HG02852 (cell line): Measurements from ENCODE around the gene HDHD5.
"Not testable (repeated sequence)": the region's sequence is repeated elsewhere in the genome, so short reads cannot be mapped to it uniquely, and the experiment has no call there.

Experiments used
- ATAC-seq: cut with Tn5 transposase; IDR thresholded peaks from one replicate; pipeline ENCODE4 v1.9.1; 2021; ENCODE audit warnings: mild to moderate bottlenecking, moderate library complexity; ENCODE audit not compliant: unreplicated experiment

The HDHD5 gene

GRCh38 chr22:17157714-17158113 is 1.4 kb downstream of the HDHD5 start:
- no peak for ATAC-seq

GRCh38 chr22:17155941-17156340 is 3.1 kb downstream of the HDHD5 start:
- no peak for ATAC-seq

DNA sequence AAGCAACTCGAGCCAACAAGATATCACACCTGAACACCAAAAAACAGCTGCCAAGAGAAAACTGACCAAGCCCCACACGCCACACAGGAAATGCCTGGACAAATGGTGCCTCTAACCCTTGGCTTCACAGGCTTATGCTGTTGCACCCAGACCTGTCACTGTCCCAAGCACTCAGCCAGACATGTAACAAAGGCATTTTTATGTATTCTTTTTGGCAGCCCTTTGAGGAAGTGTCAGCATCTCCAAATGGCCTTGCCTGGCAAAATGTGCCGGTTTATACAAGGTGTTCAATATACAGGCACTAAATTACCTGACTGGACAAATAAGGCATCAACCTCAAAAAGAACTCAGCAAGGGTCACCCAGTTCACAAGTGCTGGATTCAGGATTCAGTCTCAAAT is 6.1 kb downstream of the HDHD5 start:
- ATAC-seq: no peak

DNA sequence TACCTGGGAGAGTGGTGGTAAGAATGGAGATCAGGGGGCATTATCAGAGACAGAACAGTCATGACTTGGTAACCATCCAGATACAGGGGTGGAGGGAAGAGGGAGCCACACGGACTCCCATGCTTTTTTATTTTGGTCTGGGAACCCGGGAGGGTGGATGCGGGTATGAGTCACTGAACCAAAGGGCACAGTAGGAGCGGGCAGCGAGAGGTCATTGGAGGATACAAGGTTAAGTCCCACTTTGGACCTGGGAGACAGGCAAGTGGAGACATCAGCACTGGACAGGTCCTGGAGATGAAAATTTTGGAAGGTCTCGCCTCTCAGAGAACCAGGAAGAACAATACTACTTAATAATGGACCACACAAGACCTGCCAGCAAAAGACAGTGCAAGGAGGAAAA is 6.7 kb downstream of the HDHD5 start:
- ATAC-seq: no peak

- ATAC-seq: no peak
These were observed 9.8 kb downstream of the HDHD5 start for GRCh38 chr22:17149076-17149815.

DNA sequence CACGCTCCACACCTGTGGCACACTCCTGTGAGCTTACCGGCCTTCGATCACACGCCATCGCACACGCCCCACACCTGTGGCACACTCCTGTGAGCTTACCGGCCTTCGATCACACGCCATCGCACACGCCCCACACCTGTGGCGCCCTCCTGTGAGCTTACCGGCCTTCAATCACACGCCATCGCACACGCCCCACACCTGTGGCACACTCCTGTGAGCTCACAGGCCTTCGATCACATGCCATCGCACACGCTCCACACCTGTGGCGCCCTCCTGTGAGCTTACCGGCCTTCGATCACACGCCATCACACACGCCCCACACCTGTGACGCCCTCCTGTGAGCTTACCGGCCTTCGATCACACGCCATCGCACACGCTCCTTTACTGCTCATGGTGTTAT is 11.6 kb downstream of the HDHD5 start:
- ATAC-seq: not testable (repeated sequence)

DNA sequence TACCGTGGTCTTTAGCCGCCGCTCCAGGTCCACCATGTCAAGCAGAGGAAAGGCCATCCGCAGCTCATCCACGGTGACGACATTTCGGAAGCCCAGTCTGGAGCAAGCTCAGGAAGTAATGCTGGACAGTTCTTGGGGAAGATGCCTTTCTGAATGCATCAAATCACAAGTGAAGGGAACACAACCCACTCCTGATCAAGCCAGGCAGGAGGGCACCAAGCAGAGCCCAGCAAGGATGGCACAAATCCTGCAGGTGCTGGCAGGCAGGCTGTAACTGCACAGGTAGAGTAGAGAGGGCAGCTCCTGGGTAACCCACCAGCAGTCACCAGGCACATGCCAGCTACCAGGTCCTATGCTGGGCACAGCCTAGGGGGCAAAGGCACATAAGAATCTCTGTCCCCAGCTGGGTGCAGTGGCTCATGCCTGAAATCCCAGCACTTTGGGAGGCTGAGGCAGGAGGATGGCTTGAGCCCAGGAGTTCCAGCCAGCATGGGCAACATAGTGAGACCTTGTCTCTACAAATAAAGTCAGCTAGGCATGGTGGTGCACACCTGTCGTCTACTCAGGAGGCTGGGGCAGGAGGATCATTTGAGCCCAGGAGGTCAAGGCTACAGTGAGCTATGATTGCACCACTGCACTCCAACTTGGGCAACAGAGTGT is 13.9 kb downstream of the HDHD5 start:
- no peak for ATAC-seq

DNA sequence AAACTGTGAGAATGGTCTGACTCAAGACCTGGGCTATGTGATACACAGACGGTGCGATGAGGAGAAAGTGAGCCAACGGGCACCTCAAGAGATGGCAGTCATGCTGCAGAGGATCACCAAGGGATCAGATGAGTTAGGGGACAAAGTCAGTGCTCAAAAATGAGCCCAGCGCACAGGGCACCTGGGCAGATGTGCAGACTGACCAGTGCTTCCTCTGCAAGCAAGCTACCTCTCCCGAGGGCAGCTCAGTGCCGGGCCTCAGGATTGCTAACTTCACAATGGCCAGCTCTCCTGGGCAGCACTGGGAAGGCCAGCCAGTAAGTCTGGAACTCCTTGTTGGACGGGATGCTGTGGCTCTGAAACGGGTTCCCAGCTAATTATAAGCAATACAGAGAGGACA is 15.3 kb downstream of the HDHD5 start:
- ATAC-seq: no peak

- ATAC-seq: no peak
These were observed 16.0 kb downstream of the HDHD5 start for GRCh38 chr22:17143101-17143500.

DNA sequence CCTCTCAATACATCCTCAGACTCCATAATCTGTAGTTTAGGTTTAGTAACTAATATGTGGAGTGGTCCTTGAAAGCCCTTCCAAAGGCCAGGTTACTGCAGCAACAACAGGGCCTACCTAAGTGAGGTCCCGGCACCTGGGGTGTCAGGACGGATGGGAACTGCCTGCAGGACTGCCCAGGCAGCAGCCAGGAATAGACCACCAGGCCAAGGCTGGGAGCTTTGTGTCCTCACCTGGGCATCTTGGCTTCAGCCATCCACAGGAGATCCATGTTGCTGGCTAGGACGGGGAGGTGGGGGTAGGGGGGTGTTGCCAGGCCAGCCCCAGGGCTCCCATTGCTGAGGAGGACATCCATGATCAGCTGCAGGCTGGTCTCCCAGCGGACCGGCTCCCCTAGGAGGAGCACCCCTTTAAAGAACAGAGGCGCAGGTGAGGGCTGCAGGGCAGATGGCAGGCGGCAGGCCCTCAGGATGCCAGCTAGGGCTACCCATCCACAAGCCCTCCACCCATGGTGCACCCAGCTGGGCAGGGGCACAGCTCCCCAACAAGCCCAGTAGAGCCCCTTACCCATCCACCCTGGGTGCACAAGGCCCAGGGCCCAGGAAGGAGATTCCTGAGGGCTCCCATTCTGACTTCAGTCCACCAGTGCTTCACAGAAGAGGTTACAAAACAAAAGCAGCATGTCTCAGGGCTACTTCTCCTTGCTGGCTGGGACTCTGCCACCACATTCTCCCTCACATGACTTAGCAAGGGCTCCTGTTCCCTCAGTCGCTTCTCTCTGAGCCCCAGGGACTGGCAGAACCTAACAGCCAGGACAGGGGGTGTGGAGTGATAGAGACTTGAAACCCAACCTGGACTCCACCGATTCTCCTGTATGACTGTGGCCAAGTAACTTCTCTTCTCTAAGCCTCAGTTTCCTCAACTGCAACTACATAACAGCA is 18.0 kb downstream of the HDHD5 start:
- ATAC-seq: no peak

GRCh38 chr22:17140022-17140421 is 19.1 kb downstream of the HDHD5 start:
- no peak for ATAC-seq

DNA sequence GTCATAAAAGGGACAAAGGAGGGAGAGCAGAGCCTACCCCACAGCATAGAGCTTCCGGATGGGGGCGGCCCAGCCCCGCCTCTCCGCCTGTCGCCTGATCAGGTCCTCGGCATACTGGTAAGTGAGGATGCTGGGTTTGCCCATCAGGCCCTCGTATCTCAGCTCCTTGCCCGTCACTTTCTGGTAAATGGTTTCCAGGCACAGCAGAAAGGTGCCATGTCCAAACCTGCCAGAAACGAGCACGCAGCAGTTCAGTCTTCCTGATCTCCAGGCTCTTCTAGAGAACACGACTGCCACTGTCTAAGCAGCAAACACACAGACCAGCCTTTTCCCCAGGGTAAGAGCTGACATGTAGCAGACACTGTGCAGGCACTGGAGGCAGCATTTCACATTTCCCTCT is 20.6 kb downstream of the HDHD5 start:
- ATAC-seq: no peak

- no peak for ATAC-seq
These were observed 21.1 kb downstream of the HDHD5 start for GRCh38 chr22:17137861-17138425.

- ATAC-seq: no peak
These were observed 21.9 kb downstream of the HDHD5 start for GRCh38 chr22:17137170-17137569.

GRCh38 chr22:17135153-17135760 is 23.8 kb downstream of the HDHD5 start:
- no peak for ATAC-seq

DNA sequence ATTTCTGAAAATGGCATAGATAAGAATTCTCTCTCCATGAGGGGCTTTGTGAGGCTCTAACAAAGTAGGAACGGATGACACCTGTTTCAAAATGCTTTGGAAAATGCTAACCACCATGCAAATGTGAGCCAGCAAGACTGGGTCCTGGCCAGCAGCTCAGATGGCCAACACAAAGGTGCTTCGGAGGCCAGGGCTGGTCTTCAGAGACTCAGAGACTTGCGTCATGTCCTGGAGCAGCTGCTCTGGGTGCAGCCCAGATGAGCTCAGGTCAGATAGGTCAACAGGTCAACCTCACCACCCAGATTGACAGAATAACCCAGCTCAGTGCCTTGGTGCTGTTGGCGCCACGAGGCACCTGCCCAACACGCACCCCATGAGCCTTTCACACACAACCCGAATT is 25.9 kb downstream of the HDHD5 start:
- no peak for ATAC-seq

DNA sequence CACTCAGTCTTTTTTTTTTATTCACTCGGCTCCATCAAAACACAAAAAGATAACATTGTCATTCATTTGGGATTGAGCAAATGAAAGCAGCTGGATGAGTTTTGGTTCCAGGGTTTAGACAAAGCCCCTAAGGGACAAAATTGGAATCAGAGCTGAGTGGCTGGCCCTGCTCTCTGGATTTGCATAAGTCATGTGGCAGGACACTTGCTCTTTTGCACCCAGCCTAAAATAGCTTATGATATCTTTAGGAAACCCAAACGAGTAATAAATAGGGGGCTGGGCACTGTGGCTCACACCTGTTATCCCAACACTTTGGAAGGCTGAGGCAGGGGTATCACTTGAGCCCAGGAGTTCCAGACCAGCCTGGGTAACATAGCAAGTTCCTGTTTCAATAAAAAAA is 27.0 kb downstream of the HDHD5 start:
- no peak for ATAC-seq

DNA sequence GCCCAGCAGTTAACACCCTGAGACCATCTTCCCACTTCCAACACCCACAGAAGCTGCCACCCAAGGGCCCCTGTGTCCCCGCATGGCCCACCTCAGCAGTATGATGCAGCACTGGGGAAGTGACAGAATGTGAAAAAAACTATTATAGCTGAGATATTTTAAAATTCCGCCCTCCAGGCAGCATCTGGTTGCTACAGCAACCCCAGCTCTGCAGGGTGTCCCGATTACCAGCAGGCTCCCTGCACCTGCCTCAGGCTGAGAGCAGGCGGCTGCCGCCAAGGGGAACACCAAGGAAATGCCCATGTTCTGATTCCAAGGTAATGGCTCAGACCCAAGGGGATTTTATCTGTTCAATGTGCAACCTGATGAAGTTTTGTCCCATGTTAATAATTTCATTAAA is 27.4 kb downstream of the HDHD5 start:
- ATAC-seq: no peak

GRCh38 chr22:17130199-17130598 is 28.9 kb downstream of the HDHD5 start:
- no peak for ATAC-seq

DNA sequence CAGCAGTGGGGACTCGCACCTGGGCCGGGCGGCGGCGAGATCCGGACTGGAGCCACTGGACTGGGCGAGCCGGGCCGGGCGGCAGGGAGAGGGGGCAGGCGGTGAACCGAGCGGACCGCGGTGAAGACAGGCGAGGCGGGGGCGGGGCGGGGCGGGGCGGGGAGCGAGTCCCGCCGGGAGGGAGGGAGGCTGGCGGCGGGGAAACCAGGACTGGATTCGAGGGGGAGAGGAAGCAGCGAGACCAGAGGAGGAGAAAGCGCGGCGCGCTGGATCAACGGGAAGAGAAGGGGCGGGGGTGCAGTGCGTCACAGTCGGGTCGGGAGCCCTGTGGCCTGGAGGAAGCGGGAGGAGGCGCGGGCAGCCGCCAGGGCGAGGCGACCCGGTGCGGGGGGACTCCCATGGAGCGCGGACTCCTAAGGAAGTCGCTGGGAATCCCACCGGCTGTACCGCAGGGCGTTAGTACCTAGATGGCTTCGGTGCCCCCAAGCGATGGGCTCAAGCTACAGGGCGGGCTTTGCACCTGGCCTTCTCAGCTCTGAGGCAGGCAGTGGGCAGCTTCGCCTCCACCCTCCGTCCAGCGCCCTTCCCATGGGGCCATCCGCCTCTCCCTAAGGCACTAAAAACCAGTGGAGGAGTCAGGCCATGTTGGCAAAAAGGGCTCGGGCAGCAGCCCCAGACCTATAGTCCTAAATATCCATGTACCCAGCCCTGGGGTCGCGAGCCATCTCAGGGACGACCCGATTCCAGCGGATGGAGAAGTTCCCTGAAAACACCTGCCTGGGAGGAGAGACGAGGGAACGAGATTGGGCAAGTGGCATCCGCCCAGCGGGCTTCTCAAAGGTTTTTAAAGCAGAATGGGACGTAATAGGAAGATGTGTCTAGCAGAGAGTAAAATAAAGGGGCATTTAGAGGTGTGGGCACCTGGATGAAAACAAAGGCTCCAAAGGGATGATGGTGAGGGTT is 37.6 kb downstream of the HDHD5 start, which contains the start of gene TMEM121B:
TMEM121B (minus strand) TSS at position 128 of the 963 bp plus-strand sequence. CDS start 233 bp downstream, outside the sequence.
- no peak for ATAC-seq
